Measurements from ENCODE around the gene ABHD16A. TPM values are rescaled to one million over a fixed set of nuclear protein-coding genes. Genes with fewer than 3 reads are reported as not detected.

Gene ABHD16A
- total RNA-seq, 1 experiment from 2014 or later, result 50.5 TPM

- no peak for DNase-seq (ENCODE audit: low read depth)
Measured at GRCh38 chr6:31690231-31691077, 12.7 kb downstream of the ABHD16A start.

- no peak for DNase-seq (ENCODE audit: low read depth)
Measured at GRCh38 chr6:31689249-31690110, 13.6 kb downstream of the ABHD16A start.

GRCh38 chr6:31687860-31688693 lies 15.0 kb downstream of the ABHD16A start:
- no peak for DNase-seq (ENCODE audit: low read depth)

DNA sequence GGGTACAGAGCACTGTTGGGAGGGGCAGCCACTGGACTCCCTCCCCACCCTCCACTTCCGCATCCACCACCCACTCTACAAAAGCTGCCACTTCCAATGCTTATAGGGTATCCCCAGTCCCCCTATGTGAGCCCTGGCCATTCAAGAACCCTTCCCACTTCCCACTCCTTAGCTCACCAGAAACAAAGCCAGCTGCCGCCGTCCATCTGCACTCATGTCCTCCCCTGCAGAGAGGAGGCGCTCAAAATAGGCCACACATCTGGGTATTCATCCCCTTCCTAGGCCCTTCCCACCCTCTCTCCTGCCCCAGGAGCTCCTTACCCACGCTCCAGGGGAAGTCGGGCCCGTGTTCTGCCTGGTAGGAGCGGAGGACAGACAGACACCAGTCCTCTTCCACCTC lies 15.8 kb downstream of the ABHD16A start:
- peak; percentile 48 for DNase-seq (ENCODE audit: low read depth)

GRCh38 chr6:31686483-31686882 lies 16.6 kb downstream of the ABHD16A start:
- DNase-seq (ENCODE audit: low read depth), result no peak

DNA sequence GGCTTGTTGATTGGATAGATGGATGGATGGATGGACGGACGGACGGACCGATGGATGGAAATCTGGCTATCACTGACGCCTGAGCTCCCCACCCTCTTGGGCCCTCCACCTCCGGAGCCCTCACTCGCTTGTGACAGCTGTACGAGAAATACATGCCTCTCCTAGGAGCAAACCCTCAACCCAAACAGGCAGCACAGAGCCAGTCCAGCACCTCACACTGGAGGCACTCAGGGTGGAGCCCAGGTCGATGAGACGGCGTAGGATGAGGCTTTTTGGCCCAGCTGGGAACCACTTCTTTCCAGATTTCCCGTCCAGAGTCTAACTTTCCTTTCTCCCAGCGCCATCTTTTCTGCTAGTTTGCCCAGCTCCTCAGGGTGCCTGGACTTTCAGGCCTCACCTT lies 19.5 kb downstream of the ABHD16A start:
- no peak for DNase-seq (ENCODE audit: low read depth)

DNA sequence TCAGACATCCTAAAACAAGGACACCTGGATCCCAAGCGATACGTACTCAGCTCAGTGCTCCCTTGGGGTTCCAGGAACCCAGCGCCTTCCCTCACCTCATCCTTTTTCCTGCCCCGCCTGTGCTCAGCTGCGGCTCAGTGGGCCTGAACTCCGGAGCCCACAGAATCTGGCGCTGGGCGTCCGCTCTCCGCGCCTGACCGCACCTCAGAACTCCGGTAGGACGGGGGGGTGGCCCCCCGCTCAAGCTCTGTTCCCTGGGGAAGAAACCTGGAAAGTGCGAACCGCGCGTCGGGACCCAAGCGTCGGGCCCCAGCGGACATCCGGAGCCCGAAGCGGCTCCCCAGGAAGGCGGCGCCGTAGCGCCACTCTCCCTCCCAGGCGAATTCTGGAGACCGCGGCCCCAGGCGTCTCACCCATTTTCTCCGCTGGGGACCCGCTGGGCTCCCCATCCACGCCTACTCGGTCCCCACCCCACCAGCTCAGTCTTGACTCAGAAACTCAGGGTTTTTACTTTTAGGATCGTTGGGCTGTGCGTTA lies 21.9 kb downstream of the ABHD16A start:
- peak; percentile 40 for DNase-seq (ENCODE audit: low read depth)

- DNase-seq (ENCODE audit: low read depth), result peak; percentile 90
Measured at GRCh38 chr6:31680226-31681134, 22.6 kb downstream of the ABHD16A start, which contains the start of gene LY6G5C. Gene LY6G5C, minus strand, starts transcription at chr6:31681067. Its CDS starts 694 bp downstream, at chr6:31680373.

- DNase-seq (ENCODE audit: low read depth), result no peak
Measured at GRCh38 chr6:31677955-31678354, 25.2 kb downstream of the ABHD16A start.

- DNase-seq (ENCODE audit: low read depth), result no peak
Measured at GRCh38 chr6:31676904-31677303, 26.2 kb downstream of the ABHD16A start.

- no peak for DNase-seq (ENCODE audit: low read depth)
Measured at GRCh38 chr6:31676322-31676903, 26.7 kb downstream of the ABHD16A start.

DNA sequence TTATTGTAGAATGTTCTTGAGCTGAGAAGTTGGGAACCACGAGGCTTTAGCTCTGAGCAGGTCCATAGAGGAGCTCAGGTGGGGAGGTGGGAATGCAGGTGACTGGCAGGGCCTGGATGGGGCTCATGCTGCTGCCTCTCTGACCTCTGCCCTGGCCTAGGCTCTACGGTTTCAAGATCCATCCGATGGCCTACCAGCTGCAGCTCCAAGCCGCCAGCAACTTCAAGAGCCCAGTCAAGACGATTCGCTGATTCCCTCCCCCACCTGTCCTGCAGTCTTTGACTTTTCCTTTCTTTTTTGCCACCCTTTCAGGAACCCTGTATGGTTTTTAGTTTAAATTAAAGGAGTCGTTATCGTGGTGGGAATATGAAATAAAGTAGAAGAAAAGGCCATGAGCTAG lies 33.4 kb downstream of the ABHD16A start, which contains the start of gene LY6G5B:
TSS of gene LY6G5B (plus strand) at position 301 of the 400 bp plus-strand sequence. CDS start 975 bp downstream, outside the sequence.
- no peak for DNase-seq (ENCODE audit: low read depth)

- no peak for DNase-seq (ENCODE audit: low read depth)
Measured at GRCh38 chr6:31666337-31666965, 36.7 kb downstream of the ABHD16A start.

GRCh38 chr6:31665501-31666336 lies 37.4 kb downstream of the ABHD16A start, which contains the start of gene CSNK2B:
Gene CSNK2B, plus strand, starts transcription at chr6:31666080. Its CDS starts 752 bp downstream, at chr6:31666832.
- peak; percentile 97 for DNase-seq (ENCODE audit: low read depth)

GRCh38 chr6:31664790-31665500 lies 38.2 kb downstream of the ABHD16A start, which contains the start of gene GPANK1:
Gene GPANK1, minus strand, starts transcription at chr6:31664997. Its CDS starts 519 bp downstream, at chr6:31664478.
- peak; percentile 97 for DNase-seq (ENCODE audit: low read depth)

DNA sequence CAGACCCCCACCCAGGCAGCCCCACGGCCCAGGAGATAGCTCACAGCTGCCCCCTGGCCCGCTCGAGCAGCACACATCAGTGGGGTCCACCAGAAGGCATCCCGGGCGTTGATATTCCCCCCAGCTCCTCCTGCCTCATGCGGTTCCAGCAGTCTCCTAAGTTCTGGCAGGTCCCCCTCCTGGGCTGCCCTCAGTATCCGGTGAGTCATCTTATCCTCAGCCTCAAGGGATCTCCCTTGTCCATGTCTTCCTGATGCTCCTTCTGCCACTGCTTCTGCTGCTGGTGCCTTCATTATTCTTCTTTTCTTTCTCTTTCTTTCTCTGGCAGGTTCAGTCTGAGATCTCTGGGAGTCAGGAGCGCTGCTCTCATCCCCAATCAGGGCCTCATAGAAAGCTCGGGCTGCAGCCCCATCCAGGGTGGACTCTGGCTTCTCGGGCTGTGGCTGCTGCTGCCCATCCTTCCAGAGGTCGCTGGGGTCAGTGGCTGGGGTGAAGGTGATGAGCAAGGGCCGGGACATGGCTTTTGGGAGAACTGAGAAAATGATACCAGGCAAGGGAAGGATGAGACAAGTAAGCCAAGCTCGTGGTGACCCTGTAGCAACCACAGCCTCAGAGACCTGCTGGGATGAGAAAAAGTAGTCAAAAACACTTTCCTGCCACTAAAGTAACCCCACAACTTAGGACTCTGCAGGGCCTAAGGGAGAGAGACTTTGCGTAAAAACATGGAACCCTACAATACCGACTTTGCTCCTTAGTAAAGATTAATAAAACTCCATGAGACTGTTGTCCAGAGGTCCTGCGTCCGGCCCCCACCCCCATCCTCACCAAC lies 38.9 kb downstream of the ABHD16A start:
- peak; percentile 88 for DNase-seq (ENCODE audit: low read depth)
